Stimulated activated memory B cell treated with anti-CD40 and anti-IgM and Interleukin-4, amounts not matched to agents 10 μg/mL and 1 μg/mL and 100 μg/mL, for 72 hours (primary cell): Measurements from ENCODE around the gene PDE10A.
"Not testable (repeated sequence)": the region's sequence is repeated elsewhere in the genome, so short reads cannot be mapped to it uniquely, and the experiment has no call there.

Experiments
- ATAC-seq: fragments of 150-1000 bp; cut with Tn5 transposase; 2 replicates; pipeline ENCODE4 v1.10.0; 2021
- H3K27ac Mint-ChIP-seq: one replicate; pipeline ENCODE4 v1.8.0; 2022; ENCODE audit warnings: mild to moderate bottlenecking, mixed read lengths
- H3K27me3 Mint-ChIP-seq: one replicate; pipeline ENCODE4 v1.8.0; 2022; ENCODE audit warnings: mixed read lengths
- H3K36me3 Mint-ChIP-seq: one replicate; pipeline ENCODE4 v1.8.0; 2022; ENCODE audit warnings: mixed read lengths
- H3K4me1 Mint-ChIP-seq: one replicate; pipeline ENCODE4 v1.8.0; 2022; ENCODE audit warnings: mixed read lengths
- H3K4me3 Mint-ChIP-seq: one replicate; pipeline ENCODE4 v1.8.0; 2022; ENCODE audit warnings: mild to moderate bottlenecking, moderate library complexity, mixed read lengths
- H3K9me3 Mint-ChIP-seq: one replicate; pipeline ENCODE4 v1.8.0; 2022; ENCODE audit warnings: mixed read lengths

PDE10A gene

DNA sequence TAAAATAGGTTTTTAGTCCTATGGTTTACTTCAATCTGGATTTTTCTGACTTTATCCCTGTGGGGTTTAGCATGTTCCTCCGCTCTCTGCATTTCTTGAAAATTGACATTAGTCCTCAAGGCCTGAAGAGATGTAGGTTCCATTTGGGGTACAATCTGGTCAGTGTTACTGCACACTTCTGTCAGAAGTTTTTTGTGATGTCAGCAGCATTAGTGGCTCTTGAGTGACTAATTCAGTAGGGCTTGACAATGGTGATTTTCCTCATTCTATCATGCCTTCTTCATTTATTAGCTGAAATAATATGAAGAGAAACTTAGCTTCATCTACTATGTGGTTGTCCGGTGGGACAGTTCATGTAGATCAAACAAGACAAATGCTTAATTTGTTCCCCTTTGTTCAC lies 114.6 kb downstream of the PDE10A start:
- no peak for ATAC-seq
- Mint-ChIP-seq H3K4me1 (no peaks in the 10 kb centered on the region), H3K36me3 (no peaks in the 10 kb centered on the region), H3K4me3 (no peak overlapping the region), H3K27me3 (no peaks in the 10 kb centered on the region), H3K27ac (no peak overlapping the region), H3K9me3 (no peaks in the 10 kb centered on the region)

DNA sequence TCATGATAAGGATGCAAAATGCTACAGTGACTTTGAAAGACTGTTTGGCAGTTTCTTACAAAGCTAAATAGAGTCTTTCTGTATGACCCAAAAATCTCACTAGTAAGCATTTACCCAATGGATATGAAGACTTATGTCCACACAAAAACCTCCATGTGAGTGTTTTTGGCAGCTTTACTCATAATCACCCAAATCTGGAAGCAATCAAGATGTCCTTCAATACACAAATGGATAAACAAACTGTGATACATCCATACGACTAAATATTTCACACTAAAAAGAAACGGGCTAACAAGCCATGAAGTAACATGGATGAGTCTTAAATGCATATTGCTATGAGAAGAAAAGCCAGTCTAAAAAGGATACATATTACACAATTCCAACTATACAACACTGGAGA lies 117.2 kb downstream of the PDE10A start:
- Mint-ChIP-seq H3K36me3 (no peaks in the 10 kb centered on the region), H3K4me3 (no peak overlapping the region), H3K27me3 (no peaks in the 10 kb centered on the region), H3K9me3 (no peaks in the 10 kb centered on the region), H3K27ac (no peak overlapping the region), H3K4me1 (no peaks in the 10 kb centered on the region)
- no peak for ATAC-seq

- H3K36me3 Mint-ChIP-seq: no peaks in the 10 kb centered on the region
These were observed 119.3 kb downstream of the PDE10A start for GRCh38 chr6:165543781-165544180.

DNA sequence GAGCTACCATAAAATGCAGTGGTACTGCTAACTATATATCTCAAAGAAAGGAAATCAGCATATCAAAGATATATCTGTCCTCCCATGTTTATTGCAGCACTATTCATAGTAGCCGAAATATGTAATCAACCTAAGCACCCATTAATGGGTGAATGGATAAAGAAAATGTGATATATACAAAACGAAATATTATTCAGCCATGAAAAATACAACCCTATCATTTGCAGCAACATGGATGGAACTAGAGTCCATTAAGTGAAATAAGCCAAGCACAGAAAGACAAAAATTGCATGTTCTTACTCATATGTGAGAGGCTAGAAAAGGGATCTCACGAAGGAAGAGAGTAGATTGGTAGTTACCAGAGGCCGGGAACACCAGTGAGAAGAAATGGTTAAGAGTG lies 126.1 kb downstream of the PDE10A start:
- no peak for ATAC-seq
- no peaks in the 10 kb centered on the region for H3K36me3 Mint-ChIP-seq
- H3K27ac Mint-ChIP-seq: no peak overlapping the region
- H3K4me1 Mint-ChIP-seq: no peaks in the 10 kb centered on the region
- H3K27me3 Mint-ChIP-seq: no peaks in the 10 kb centered on the region
- peaks cover 7% of the 10 kb centered on the region for H3K9me3 Mint-ChIP-seq
- no peak overlapping the region for H3K4me3 Mint-ChIP-seq

More at GRCh38 chr6:165543781-165544180, 119.3 kb downstream of the PDE10A start:
- Mint-ChIP-seq H3K4me3 (no peak overlapping the region), H3K27ac (no peak overlapping the region), H3K4me1 (no peaks in the 10 kb centered on the region), H3K27me3 (no peaks in the 10 kb centered on the region), H3K9me3 (no peaks in the 10 kb centered on the region)
- no peak for ATAC-seq

DNA sequence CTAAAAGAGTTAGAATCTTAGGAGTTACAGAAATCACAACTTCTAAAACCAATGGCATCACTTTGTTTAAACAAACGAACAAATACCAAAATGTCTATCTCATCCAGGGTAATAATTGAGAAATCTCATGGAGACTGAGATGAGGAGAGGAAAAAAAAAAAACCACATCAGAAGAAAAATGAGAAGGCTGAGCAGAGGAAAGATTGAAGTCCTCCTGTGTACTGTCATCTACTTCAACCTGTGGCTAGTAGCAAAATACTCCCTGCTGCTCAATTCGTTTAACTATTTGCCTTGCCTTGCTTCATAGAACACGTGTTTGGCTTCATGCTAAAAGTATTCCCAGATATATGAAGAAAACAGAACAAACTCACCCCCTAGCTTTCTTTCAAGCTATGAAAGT lies 143.7 kb downstream of the PDE10A start:
- Mint-ChIP-seq H3K27me3 (no peaks in the 10 kb centered on the region), H3K36me3 (no peaks in the 10 kb centered on the region), H3K9me3 (no peaks in the 10 kb centered on the region), H3K4me1 (no peaks in the 10 kb centered on the region), H3K4me3 (no peak overlapping the region), H3K27ac (no peak overlapping the region)
- no peak for ATAC-seq

DNA sequence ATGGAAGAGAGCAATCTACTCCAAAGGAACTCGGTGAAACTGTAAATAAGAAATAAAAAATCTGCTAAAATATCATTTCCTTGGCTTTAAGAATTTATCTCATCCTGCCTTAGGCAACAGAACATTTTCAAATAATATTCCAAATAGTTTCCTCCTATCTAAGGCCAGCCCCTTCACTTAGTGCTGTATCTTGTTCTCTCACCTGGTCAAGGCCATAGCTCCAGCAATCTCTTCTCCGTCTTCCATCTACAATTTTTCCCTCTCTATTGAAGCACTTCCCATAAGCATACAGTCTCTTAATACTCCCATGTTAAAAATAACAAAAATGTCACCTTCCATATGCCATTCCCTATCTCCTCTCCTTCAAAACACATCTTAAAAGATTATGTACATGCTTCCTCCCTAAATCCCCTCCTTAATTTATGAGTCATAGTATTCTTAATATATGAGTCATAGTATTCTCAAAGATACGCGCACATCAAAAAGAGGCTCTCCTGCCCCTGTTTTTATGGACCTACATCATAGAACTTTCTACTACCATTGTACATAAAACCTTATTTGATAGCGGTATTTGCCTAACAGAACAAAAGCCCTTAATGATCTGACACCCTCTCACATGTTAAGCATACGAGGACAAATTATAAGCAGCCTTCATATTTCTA lies 146.9 kb downstream of the PDE10A start:
- no peaks in the 10 kb centered on the region for H3K27me3 Mint-ChIP-seq
- no peaks in the 10 kb centered on the region for H3K4me1 Mint-ChIP-seq
- no peak overlapping the region for H3K27ac Mint-ChIP-seq
- H3K9me3 Mint-ChIP-seq: peaks cover 3% of the 10 kb centered on the region
- no peaks in the 10 kb centered on the region for H3K36me3 Mint-ChIP-seq
- no peak overlapping the region for H3K4me3 Mint-ChIP-seq
- no peak for ATAC-seq

GRCh38 chr6:165514621-165515020 lies 148.4 kb downstream of the PDE10A start:
- ATAC-seq: no peak
- Mint-ChIP-seq H3K27me3 (no peaks in the 10 kb centered on the region), H3K4me1 (no peaks in the 10 kb centered on the region)

GRCh38 chr6:165511807-165512206 lies 151.2 kb downstream of the PDE10A start:
- no peaks in the 10 kb centered on the region for H3K27me3 Mint-ChIP-seq
- ATAC-seq: no peak
- no peaks in the 10 kb centered on the region for H3K4me1 Mint-ChIP-seq
- H3K4me3 Mint-ChIP-seq: no peak overlapping the region
- H3K9me3 Mint-ChIP-seq: peaks cover 3% of the 10 kb centered on the region
- no peaks in the 10 kb centered on the region for H3K36me3 Mint-ChIP-seq
- H3K27ac Mint-ChIP-seq: no peak overlapping the region

More at GRCh38 chr6:165514621-165515020, 148.4 kb downstream of the PDE10A start:
- H3K4me3 Mint-ChIP-seq: no peak overlapping the region
- H3K9me3 Mint-ChIP-seq: peaks cover 3% of the 10 kb centered on the region
- H3K27ac Mint-ChIP-seq: no peak overlapping the region
- H3K36me3 Mint-ChIP-seq: no peaks in the 10 kb centered on the region

DNA sequence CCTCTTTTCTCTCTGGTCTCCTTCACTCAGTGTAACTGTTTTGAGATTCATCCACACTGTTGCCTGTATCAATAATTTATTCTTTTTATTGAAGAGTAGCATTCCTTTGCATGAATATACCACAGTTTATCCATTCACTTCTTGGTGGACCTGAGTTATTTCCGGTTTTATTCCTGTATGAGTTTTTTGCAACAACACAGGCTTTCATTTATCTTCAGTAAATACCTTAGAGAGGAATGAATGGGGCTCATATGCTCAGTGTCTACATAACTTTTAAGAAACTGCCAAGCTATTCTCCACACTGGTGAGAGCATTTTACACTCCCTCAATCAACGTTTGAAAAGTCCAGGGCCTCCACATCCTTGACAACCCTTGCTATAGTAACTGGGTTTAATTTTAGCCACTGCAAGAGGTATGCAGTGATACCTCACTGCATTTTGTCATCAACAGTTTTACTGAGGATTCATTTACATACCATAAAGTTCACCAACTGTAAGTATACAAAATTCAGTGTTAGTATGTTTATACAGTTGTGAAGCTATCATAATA lies 154.6 kb downstream of the PDE10A start:
- peaks cover 3% of the 10 kb centered on the region for H3K9me3 Mint-ChIP-seq
- H3K4me1 Mint-ChIP-seq: no peaks in the 10 kb centered on the region
- no peaks in the 10 kb centered on the region for H3K27me3 Mint-ChIP-seq
- no peaks in the 10 kb centered on the region for H3K36me3 Mint-ChIP-seq
- no peak overlapping the region for H3K4me3 Mint-ChIP-seq
- H3K27ac Mint-ChIP-seq: no peak overlapping the region
- ATAC-seq: no peak

DNA sequence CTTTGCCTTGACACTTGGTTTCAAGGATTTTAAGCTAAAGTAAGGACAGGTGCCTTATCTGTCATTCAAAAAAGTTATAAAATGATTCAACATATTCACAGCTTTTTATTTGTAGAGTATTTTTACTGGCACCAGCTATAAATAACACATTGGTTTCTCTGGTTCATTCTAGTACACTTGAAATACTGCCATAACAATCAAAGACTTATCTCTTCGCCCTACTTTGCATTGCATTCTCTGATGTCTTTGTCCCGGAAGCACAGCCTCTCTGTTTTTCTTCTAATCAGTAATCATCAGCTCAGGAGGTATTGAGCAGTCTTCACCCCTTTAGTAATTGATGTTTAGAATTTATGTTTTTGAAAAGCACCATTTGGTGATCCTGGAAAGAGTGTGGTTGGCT lies 156.4 kb downstream of the PDE10A start:
- no peak overlapping the region for H3K4me3 Mint-ChIP-seq
- no peak overlapping the region for H3K27ac Mint-ChIP-seq
- ATAC-seq: no peak
- no peaks in the 10 kb centered on the region for H3K36me3 Mint-ChIP-seq
- H3K4me1 Mint-ChIP-seq: no peaks in the 10 kb centered on the region
- no peaks in the 10 kb centered on the region for H3K27me3 Mint-ChIP-seq
- no peaks in the 10 kb centered on the region for H3K9me3 Mint-ChIP-seq

DNA sequence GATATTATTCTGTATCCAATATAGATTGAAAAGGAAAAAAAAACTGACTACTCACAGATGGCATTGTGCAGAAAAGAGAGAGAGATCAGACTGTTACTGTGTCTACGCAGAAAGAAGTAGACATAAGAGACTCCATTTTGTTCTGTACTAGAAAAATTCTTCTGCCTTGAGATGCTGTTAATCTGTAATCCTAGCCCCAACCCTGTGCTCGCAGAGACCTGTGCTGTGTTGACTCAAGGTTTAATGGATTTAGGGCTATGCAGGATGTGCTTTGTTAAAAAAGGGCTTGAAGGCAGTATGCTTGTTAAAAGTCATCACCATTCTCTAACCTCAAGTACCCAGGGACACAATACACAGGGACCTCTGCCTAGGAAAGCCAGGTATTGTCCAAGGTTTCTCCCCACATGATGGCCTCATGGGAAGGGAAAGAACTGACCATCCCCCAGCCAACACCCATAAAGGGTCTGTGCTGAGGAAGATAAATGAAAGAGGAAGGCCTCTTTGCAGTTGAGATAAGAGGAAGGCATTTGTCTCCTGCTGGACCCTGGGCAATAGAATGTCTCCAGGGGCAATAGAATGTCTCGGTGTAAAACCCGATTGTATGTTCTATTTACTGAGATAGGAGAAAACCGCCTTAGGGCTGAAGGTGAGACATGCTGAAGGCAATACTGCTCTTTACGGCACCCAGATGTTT lies 162.7 kb downstream of the PDE10A start:
- H3K36me3 Mint-ChIP-seq, H3K4me3 Mint-ChIP-seq, H3K27ac Mint-ChIP-seq, ATAC-seq, H3K4me1 Mint-ChIP-seq, H3K9me3 Mint-ChIP-seq, H3K27me3 Mint-ChIP-seq: not testable (repeated sequence)

- Mint-ChIP-seq H3K27me3 (no peaks in the 10 kb centered on the region), H3K36me3 (no peaks in the 10 kb centered on the region), H3K9me3 (no peaks in the 10 kb centered on the region), H3K4me1 (no peaks in the 10 kb centered on the region), H3K4me3 (no peak overlapping the region), H3K27ac (no peak overlapping the region)
- ATAC-seq: no peak
These were observed 165.6 kb downstream of the PDE10A start for GRCh38 chr6:165497472-165497871.

- no peak overlapping the region for H3K4me3 Mint-ChIP-seq
- H3K36me3 Mint-ChIP-seq: no peaks in the 10 kb centered on the region
- no peak for ATAC-seq
- peaks cover 6% of the 10 kb centered on the region for H3K9me3 Mint-ChIP-seq
- no peaks in the 10 kb centered on the region for H3K27me3 Mint-ChIP-seq
- H3K4me1 Mint-ChIP-seq: no peaks in the 10 kb centered on the region
- H3K27ac Mint-ChIP-seq: no peak overlapping the region
These were observed 174.3 kb downstream of the PDE10A start for GRCh38 chr6:165488624-165489295.

- Mint-ChIP-seq H3K4me3 (no peak overlapping the region), H3K27me3 (no peaks in the 10 kb centered on the region)
These were observed 175.1 kb downstream of the PDE10A start for GRCh38 chr6:165487950-165488349.

DNA sequence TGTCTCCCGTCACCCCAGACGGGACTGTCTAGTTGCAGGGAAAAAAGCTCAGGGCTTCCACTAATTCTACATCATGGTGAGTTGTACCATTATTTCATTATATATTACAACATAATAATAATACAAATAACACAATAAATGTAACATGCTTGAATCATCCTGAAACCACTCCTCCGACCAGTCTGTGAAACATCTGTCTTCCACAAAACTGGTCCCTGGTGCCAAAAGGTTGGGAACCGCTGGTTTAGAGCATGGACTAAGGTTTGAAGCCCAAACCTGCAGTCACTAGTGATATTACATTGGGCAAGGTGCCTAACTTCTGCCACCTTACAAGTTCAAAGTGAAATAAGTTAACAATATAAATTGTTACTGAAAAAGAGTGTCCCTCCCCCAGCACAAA lies 175.7 kb downstream of the PDE10A start:
- no peak overlapping the region for H3K4me3 Mint-ChIP-seq
- peaks cover 6% of the 10 kb centered on the region for H3K9me3 Mint-ChIP-seq
- ATAC-seq: no peak
- H3K4me1 Mint-ChIP-seq: no peaks in the 10 kb centered on the region
- H3K27me3 Mint-ChIP-seq: no peaks in the 10 kb centered on the region
- no peak overlapping the region for H3K27ac Mint-ChIP-seq
- H3K36me3 Mint-ChIP-seq: no peaks in the 10 kb centered on the region

More at GRCh38 chr6:165487950-165488349, 175.1 kb downstream of the PDE10A start:
- Mint-ChIP-seq H3K4me1 (no peaks in the 10 kb centered on the region), H3K36me3 (no peaks in the 10 kb centered on the region), H3K9me3 (peaks cover 6% of the 10 kb centered on the region), H3K27ac (no peak overlapping the region)
- no peak for ATAC-seq
